ENCODE measurements around the gene FLRT2.

DNA sequence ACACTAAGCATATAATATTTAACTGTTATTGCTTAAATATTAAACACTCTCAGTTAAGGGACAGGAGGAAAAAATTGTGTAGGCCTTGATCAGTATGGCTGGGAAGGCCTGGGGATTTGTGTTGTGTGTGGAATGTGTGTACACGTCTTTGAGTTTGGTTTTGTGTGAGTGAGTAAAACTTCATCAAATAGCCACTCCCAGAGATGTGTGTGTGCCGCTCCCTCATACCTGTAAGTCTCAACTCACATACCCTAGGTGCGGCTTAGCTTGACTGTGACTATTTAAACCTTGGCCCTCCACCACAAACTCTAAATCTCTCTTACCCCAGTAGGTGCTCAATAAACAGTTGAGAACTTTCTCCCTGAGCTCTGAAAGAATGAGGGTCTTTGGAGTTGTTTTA, 64.3 kb downstream of the FLRT2 start:
- TF ChIP-seq, protein P1, sequence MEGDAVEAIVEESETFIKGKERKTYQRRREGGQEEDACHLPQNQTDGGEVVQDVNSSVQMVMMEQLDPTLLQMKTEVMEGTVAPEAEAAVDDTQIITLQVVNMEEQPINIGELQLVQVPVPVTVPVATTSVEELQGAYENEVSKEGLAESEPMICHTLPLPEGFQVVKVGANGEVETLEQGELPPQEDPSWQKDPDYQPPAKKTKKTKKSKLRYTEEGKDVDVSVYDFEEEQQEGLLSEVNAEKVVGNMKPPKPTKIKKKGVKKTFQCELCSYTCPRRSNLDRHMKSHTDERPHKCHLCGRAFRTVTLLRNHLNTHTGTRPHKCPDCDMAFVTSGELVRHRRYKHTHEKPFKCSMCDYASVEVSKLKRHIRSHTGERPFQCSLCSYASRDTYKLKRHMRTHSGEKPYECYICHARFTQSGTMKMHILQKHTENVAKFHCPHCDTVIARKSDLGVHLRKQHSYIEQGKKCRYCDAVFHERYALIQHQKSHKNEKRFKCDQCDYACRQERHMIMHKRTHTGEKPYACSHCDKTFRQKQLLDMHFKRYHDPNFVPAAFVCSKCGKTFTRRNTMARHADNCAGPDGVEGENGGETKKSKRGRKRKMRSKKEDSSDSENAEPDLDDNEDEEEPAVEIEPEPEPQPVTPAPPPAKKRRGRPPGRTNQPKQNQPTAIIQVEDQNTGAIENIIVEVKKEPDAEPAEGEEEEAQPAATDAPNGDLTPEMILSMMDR (IDR thresholded peaks at IDR 0.05), result no peak
- TF ChIP-seq EZH2 (IDR thresholded peaks at IDR 0.05; ENCODE audit: borderline replicate concordance, insufficient read depth, low read depth, low read length, poor library complexity, severe bottlenecking), result no peak

Measured in B cell (primary cell).